GM19238 (cell line): ENCODE results near the gene UNC93B1.

Experiments used
- DNase-seq: peaks from one replicate; pipeline ENCODE4 v3.0.0; 2011; ENCODE audit warnings: low spot score; ENCODE audit not compliant: insufficient read length

The UNC93B1 gene

GRCh38 chr11:68003846-68004550 is at the start of gene UNC93B1:
Gene UNC93B1 (minus strand): TSS chr11:68004097. CDS start chr11:68004043, 54 bp downstream.
- DNase-seq = peak; percentile 91

GRCh38 chr11:68053117-68053516 is 49.2 kb upstream of the UNC93B1 start:
- DNase-seq = no peak

- DNase-seq = no peak
Observed at GRCh38 chr11:68052137-68052873, 48.4 kb upstream of the UNC93B1 start.

- DNase-seq = no peak
Observed at GRCh38 chr11:68051191-68052136, 47.6 kb upstream of the UNC93B1 start.

- DNase-seq = no peak
Observed at GRCh38 chr11:68050371-68050841, 46.5 kb upstream of the UNC93B1 start.

GRCh38 chr11:68049509-68050370 is 45.8 kb upstream of the UNC93B1 start:
- DNase-seq = no peak

GRCh38 chr11:68048681-68049508 is 45.0 kb upstream of the UNC93B1 start:
- no peak for DNase-seq

GRCh38 chr11:68047437-68048290 is 43.8 kb upstream of the UNC93B1 start:
- DNase-seq = no peak

GRCh38 chr11:68044898-68045351 is 41.0 kb upstream of the UNC93B1 start:
- DNase-seq = no peak

GRCh38 chr11:68044145-68044813 is 40.4 kb upstream of the UNC93B1 start:
- DNase-seq = no peak

- DNase-seq = no peak
Observed at GRCh38 chr11:68043349-68044144, 39.6 kb upstream of the UNC93B1 start.

- no peak for DNase-seq
Observed at GRCh38 chr11:68043029-68043348, 39.1 kb upstream of the UNC93B1 start.

GRCh38 chr11:68042219-68043028 is 38.5 kb upstream of the UNC93B1 start:
- DNase-seq = no peak

- no peak for DNase-seq
Observed at GRCh38 chr11:68041617-68042218, 37.8 kb upstream of the UNC93B1 start.

GRCh38 chr11:68040957-68041591 is 37.2 kb upstream of the UNC93B1 start:
- no peak for DNase-seq
